K562 (cell line): ENCODE measurements around the gene MRGPRE. TPM values are rescaled to one million over a fixed set of nuclear protein-coding genes. Genes with fewer than 3 reads are reported as not detected.

Experiments used
- ATAC-seq: fragments of 200-7000 bp; cut with Tn5 transposase; 3 replicates; pipeline ENCODE4 v1.9.1; 2020; ENCODE audit warnings: moderate library complexity
- BruUV-seq: library from RNA; stranded (reverse); fragments of 400-500 nt; replicated peaks from 2 replicates; lab custom pipeline; 2021; lab: Mats Ljungman, UMichigan
- CTCF ChIA-PET: fragments of 300-600 bp; formaldehyde crosslinking; extraction: SDS; loops from one replicate; lab custom pipeline; 2021; ENCODE audit warnings: low intra/inter-chr PET ratio; lab: Yijun Ruan, JAX
- POLR2A ChIA-PET: fragments of 300-600, 350-650 bp; sonication (Branson Sonifier 250); formaldehyde crosslinking; extraction: SDS; loops from one replicate; lab custom pipeline; 2021; ENCODE audit warnings: antibody characterized with exemption, inconsistent platforms; lab: Yijun Ruan, JAX
- DNase-seq, 4 experiments: peaks; one replicate each; pipeline versions ENCODE4 v3.0.0 to v3.0.0-alpha.2; 2011 to 2018; ENCODE audit warnings: low spot score in 3 of 4, mixed read lengths in 3 of 4; ENCODE audit errors: extremely low read depth in 1 of 4
- FAIRE-seq: peaks from 2 replicates; lab custom pipeline; 2011; peaks lifted over from hg19 to GRCh38; lab: Jason Lieb, UNC
- H2AFZ ChIP-seq: 2 replicates; pipeline ENCODE4 v1.6.0; 2011; ENCODE audit warnings: low read depth, low read length, control low read depth, inconsistent platforms
- H3K27ac ChIP-seq: fragments of 200-600 bp; 3 replicates; pipeline ENCODE4 v1.8.0; 2011; ENCODE audit warnings: low read depth, mild to moderate bottlenecking, control low read depth, inconsistent platforms, low read length, moderate library complexity, mixed read lengths; ENCODE audit errors: extremely low read depth
- H3K27me3 ChIP-seq, 2 experiments: fragments of 300-600 bp in 1 of 2; 2 replicates in 1 of 2; 3 replicates in 1 of 2; pipeline versions ENCODE4 v1.6.0 to v1.8.0; 2011; ENCODE audit warnings: inconsistent platforms in 2 of 2, low read length in 2 of 2, mild to moderate bottlenecking in 1 of 2, mixed read lengths in 1 of 2, moderate library complexity in 1 of 2; ENCODE audit not compliant: control insufficient read depth in 2 of 2, insufficient read depth in 2 of 2
- H3K36me3 ChIP-seq: fragments of 300-600 bp; 3 replicates; pipeline ENCODE4 v1.8.0; 2011; ENCODE audit warnings: mild to moderate bottlenecking, low read length, inconsistent platforms; ENCODE audit not compliant: control insufficient read depth, insufficient read depth
- H3K4me1 ChIP-seq, 2 experiments: fragments of 200-600 bp in 1 of 2; replicated peaks in 1 of 2; 2 replicates in 1 of 2; 3 replicates in 1 of 2; pipeline versions ENCODE4 v1.5.1 to v1.8.0; 2011; ENCODE audit warnings: inconsistent platforms in 2 of 2, low read length in 2 of 2, mild to moderate bottlenecking in 1 of 2, mixed read lengths in 1 of 2, moderate library complexity in 1 of 2; ENCODE audit not compliant: control insufficient read depth in 2 of 2, insufficient read depth in 2 of 2
- H3K4me2 ChIP-seq: 2 replicates; pipeline ENCODE4 v1.6.1; 2011; ENCODE audit warnings: low read length, control low read depth, inconsistent platforms, mixed read lengths; ENCODE audit not compliant: insufficient read depth
- H3K4me3 ChIP-seq: fragments of 200-600 bp; sonication (generic), shearing (Covaris generic); 2 replicates; pipeline ENCODE4 v1.5.1; 2016; ENCODE audit warnings: control low read depth, inconsistent platforms
- H3K79me2 ChIP-seq: fragments of 200-600 bp; 3 replicates; pipeline ENCODE4 v1.8.0; 2011; ENCODE audit warnings: low read length, inconsistent platforms; ENCODE audit not compliant: control insufficient read depth, insufficient read depth
- H3K9ac ChIP-seq, 2 experiments: 2 replicates each; pipeline versions ENCODE4 v1.6.0 to v1.6.1; 2011; ENCODE audit warnings: low read depth in 2 of 2, low read length in 2 of 2, control low read depth in 1 of 2, inconsistent platforms in 1 of 2, mild to moderate bottlenecking in 1 of 2, mixed read lengths in 1 of 2; ENCODE audit not compliant: insufficient read depth in 1 of 2
- H3K9me1 ChIP-seq: one replicate; pipeline ENCODE4 v1.6.0; 2011; ENCODE audit warnings: inconsistent platforms, mild to moderate bottlenecking, low read length, moderate library complexity; ENCODE audit not compliant: control insufficient read depth, insufficient read depth
- H3K9me3 ChIP-seq: replicated peaks from 2 replicates; pipeline ENCODE4 v1.5.1; 2011; ENCODE audit warnings: low read depth, low read length, inconsistent platforms; ENCODE audit not compliant: control insufficient read depth, insufficient read depth
- H4K20me1 ChIP-seq: replicated peaks from 2 replicates; pipeline ENCODE4 v1.6.1; 2011; ENCODE audit warnings: low read length, inconsistent platforms, mixed read lengths; ENCODE audit not compliant: control insufficient read depth, insufficient read depth
- CTCFL ChIP-seq: IDR thresholded peaks from 2 replicates; pipeline ENCODE4 v1.6.1; 2011; ENCODE audit warnings: borderline replicate concordance, low read depth, mild to moderate bottlenecking, moderate library complexity, low read length; ENCODE audit not compliant: insufficient read depth, poor library complexity, severe bottlenecking
- CXXC5 ChIP-seq: fragments of 250-450 bp; sonication (Bioruptor Pico); IDR thresholded peaks from 2 replicates; pipeline ENCODE4 v1.8.0; 2022; ENCODE audit warnings: inconsistent platforms, mild to moderate bottlenecking, moderate library complexity
- FOSL1 ChIP-seq: fragments of 200-800 bp; sonication (Bioruptor generic); conservative IDR thresholded peaks from 2 replicates; pipeline ENCODE4 v1.6.1; 2016; ENCODE audit warnings: missing genetic modification characterization, missing compliant biosample characterization
- HNRNPL ChIP-seq: fragments of 200-400 bp; formaldehyde crosslinking; IDR thresholded peaks from 2 replicates; pipeline ENCODE4 v1.6.1; 2017; ENCODE audit warnings: low read depth, mild to moderate bottlenecking, low read length
- MIER1 ChIP-seq: fragments of 450-650 bp; IDR thresholded peaks from 2 replicates; pipeline ENCODE4 v1.6.1; 2016; ENCODE audit warnings: antibody characterized with exemption, mild to moderate bottlenecking, low read depth
- NCOA6 ChIP-seq: fragments of 450-650 bp; IDR thresholded peaks from 2 replicates; pipeline ENCODE4 v1.6.1; 2017; ENCODE audit warnings: mild to moderate bottlenecking
- POLR2A ChIP-seq: fragments of 450-650 bp; conservative IDR thresholded peaks from 2 replicates; pipeline ENCODE4 v1.6.1; 2016
- POU5F1 ChIP-seq: fragments of 150-350 bp; IDR thresholded peaks from 2 replicates; pipeline ENCODE4 v1.6.1; 2014; ENCODE audit warnings: borderline replicate concordance, low read length, low read depth, mild to moderate bottlenecking; ENCODE audit not compliant: partially characterized antibody
- WGBS: fragments of 100-300 bp; shearing (Covaris generic); methylation state at CpG from one replicate; pipeline ENCODE4 v1.1.6; 2016; ENCODE audit warnings: low coverage, mixed read lengths; ENCODE audit not compliant: insufficient coverage; ENCODE audit errors: missing lambda C conversion rate; 5-methylcytosine and 5-hydroxymethylcytosine counted together
- in situ Hi-C: fragments of 300-500 bp; cut with MboI; formaldehyde crosslinking; loops from 4 replicates; pipeline ENCODE4 v1.15.0; 2018; ENCODE audit warnings: inconsistent platforms, mixed read lengths
- intact Hi-C: fragments of 100-400 bp; cut with micrococcal nuclease; formaldehyde crosslinking; loops from 2 replicates; pipeline ENCODE4 v1.14.2; 2022
- polyA plus RNA-seq, 8 experiments: library from polyadenylated mRNA; depleted of rRNA in 4 of 8; stranded (reverse) in 5 of 8; unstranded in 3 of 8; fragments of >200 nt; fragmentation: Nextera tagmentation in 2 of 8; fragmentation: Illumina TruSeq in 1 of 8; extraction: Ambion mirVana in 2 of 8; extraction: Trizol in 1 of 8; gene quantifications; 2 replicates each; pipeline versions ENCODE4 v1.2.1 to v1.2.3, GENCODE V29; 2011 to 2014; ENCODE audit warnings: inconsistent platforms in 1 of 8, missing spikeins in 1 of 8
- total RNA-seq, 7 experiments: library from RNA; depleted of rRNA in 6 of 7; stranded (reverse); fragments of >200 nt in 6 of 7; fragmentation: Illumina TruSeq in 2 of 7; extraction: Trizol in 2 of 7; gene quantifications; 2 replicates each; pipeline versions ENCODE4 v1.2.1 to v1.2.3, GENCODE V29; 2011 to 2021; ENCODE audit warnings: low replicate concordance in 1 of 7

The MRGPRE gene
- total and polyA plus RNA-seq, 9 of the 15 experiments (the other 6 are each of a cell fraction or from before 2014, with no cell fraction given): not detected

GRCh38 chr11:3223932-3224381 is 8.3 kb downstream of the MRGPRE start:
- Histone ChIP-seq H3K36me3 (no peaks in the 10 kb centered on the region), H2AFZ (no peak overlapping the region), H3K4me1 (peaks cover 15 to 95% of the 10 kb centered on the region in 2 experiments; a peak in 4 of 5 replicates), H3K9me1 (no peaks in the 10 kb centered on the region), H3K9me3 (no peaks in the 10 kb centered on the region), H3K4me3 (no peak overlapping the region), H3K27ac (no peak overlapping the region), H3K79me2 (no peaks in the 10 kb centered on the region), H3K9ac (no peak overlapping the region; a peak in 1 of 4 replicates), H3K4me2 (no peak overlapping the region), H3K27me3 (no peaks in the 10 kb centered on the region), H4K20me1 (no peaks in the 10 kb centered on the region)
- no TSS peak for BruUV-seq
- DNase-seq: peak in 2 of 4 experiments; percentile 51
- WGBS: 28% methylated on average over 4 of the region's 4 CpGs
- no peak for FAIRE-seq
- intact Hi-C loops: no loop called here
- TF ChIP-seq HNRNPL (no peak), FOSL1 (tag) (no peak), CXXC5 (CRISPR knock-in tag) (no peak), NCOA6 (no peak), CTCFL (no peak), POLR2A (no peak), MIER1 (no peak), POU5F1 (no peak)
- ChIA-PET CTCF (no interaction called here), POLR2A (interaction anchor here (0.6 to 2.9 kb wide), 5 partner anchors 11 to 1739 kb away, joined by 3 to 13 read pairs (median 3); no protein-coding TSS in a partner anchor)
- ATAC-seq: peak; percentile 54
- in situ Hi-C loops: no loop called here
